Thyroid gland (tissue), 4 donors: ENCODE measurements around the gene ETV5.

Experiments
- POLR2A ChIP-seq, 2 donors: fragments of 450-650 bp; IDR thresholded peaks; one replicate each; pipeline ENCODE4 v1.6.1; 2017; ENCODE audit warnings: antibody characterized with exemption in 2 of 2, mild to moderate bottlenecking in 2 of 2, moderate library complexity in 1 of 2
- TF ChIP-seq, protein P1 (sequence below), 6 experiments: fragments of 200-600 bp in 3 of 6; fragments of 450-650 bp in 3 of 6; sonication (generic) in 3 of 6; IDR thresholded peaks; one replicate each; pipeline ENCODE4 v1.5.1; 2016 to 2019; ENCODE audit warnings: antibody characterized with exemption in 6 of 6, mild to moderate bottlenecking in 2 of 6, inconsistent platforms in 1 of 6, moderate library complexity in 1 of 6

DNA sequence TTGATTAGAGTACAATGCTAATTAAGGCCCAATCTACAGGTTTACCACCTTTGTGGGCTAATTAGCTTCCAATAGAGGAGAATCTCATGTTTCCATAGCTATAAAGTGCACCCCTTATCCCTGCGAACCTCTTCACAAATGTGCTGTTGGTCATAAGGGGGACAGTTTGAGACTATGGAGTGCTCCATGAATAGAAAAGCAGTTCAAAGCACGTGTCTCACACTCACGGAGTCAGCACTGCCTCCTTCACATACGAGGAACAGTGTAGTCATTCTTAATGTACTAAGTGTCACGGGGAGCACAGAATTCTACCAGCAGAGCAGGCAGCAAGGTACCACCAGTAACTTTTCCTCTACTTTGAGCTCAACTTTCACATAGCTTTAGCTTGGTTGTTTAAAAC lies 62.1 kb downstream of the ETV5 start:
- TF ChIP-seq, protein P1, sequence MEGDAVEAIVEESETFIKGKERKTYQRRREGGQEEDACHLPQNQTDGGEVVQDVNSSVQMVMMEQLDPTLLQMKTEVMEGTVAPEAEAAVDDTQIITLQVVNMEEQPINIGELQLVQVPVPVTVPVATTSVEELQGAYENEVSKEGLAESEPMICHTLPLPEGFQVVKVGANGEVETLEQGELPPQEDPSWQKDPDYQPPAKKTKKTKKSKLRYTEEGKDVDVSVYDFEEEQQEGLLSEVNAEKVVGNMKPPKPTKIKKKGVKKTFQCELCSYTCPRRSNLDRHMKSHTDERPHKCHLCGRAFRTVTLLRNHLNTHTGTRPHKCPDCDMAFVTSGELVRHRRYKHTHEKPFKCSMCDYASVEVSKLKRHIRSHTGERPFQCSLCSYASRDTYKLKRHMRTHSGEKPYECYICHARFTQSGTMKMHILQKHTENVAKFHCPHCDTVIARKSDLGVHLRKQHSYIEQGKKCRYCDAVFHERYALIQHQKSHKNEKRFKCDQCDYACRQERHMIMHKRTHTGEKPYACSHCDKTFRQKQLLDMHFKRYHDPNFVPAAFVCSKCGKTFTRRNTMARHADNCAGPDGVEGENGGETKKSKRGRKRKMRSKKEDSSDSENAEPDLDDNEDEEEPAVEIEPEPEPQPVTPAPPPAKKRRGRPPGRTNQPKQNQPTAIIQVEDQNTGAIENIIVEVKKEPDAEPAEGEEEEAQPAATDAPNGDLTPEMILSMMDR (IDR thresholded peaks at IDR 0.05), result no peak
- no peak for TF ChIP-seq POLR2A (IDR thresholded peaks at IDR 0.05)
